H1 (cell line): Measurements from ENCODE around the gene CNTROB. TPM values are rescaled to one million over a fixed set of nuclear protein-coding genes. Genes with fewer than 3 reads are reported as not detected.
A peak's percentile ranks its signal among the peaks of the same experiment; 100 is the strongest.

Experiments
- BCL11A ChIP-seq, 2 experiments: IDR thresholded peaks; one replicate each; pipeline ENCODE4 v1.6.1; 2011; ENCODE audit warnings: low read depth in 2 of 2, low read length in 2 of 2, mild to moderate bottlenecking in 2 of 2
- BRCA1 ChIP-seq: IDR thresholded peaks from 2 replicates; pipeline ENCODE4 v1.6.1; 2012; ENCODE audit warnings: low read depth, low read length, improper control_type of control experiment
- CBX5 ChIP-seq: fragments of 300-800, 300-1000 bp; sonication (generic); IDR thresholded peaks from 2 replicates; pipeline ENCODE4 v1.7.1; 2016; ENCODE audit warnings: antibody characterized with exemption, low read length, low read depth
- CHD1 ChIP-seq: IDR thresholded peaks from 2 replicates; pipeline ENCODE4 v1.6.1; 2012; ENCODE audit warnings: low read depth, low read length, improper control_type of control experiment
- CHD2 ChIP-seq: IDR thresholded peaks from 2 replicates; pipeline ENCODE4 v1.6.1; 2012; ENCODE audit warnings: low read length, improper control_type of control experiment
- CREB1 ChIP-seq: IDR thresholded peaks from 2 replicates; pipeline ENCODE4 v1.6.1; 2012; ENCODE audit warnings: inconsistent platforms
- CTBP2 ChIP-seq: IDR thresholded peaks from 2 replicates; pipeline ENCODE4 v1.7.0; 2011; ENCODE audit warnings: borderline replicate concordance, mild to moderate bottlenecking, moderate library complexity, mixed read lengths, low read length; ENCODE audit not compliant: insufficient read depth, insufficient read length
- E2F6 ChIP-seq: IDR thresholded peaks from 2 replicates; pipeline ENCODE4 v1.6.1; 2012; ENCODE audit warnings: inconsistent platforms
- EP300 ChIP-seq, 2 experiments: IDR thresholded peaks; 1 replicate in 1 of 2; 2 replicates in 1 of 2; pipeline ENCODE4 v1.6.1; 2011 to 2012; ENCODE audit warnings: low read depth in 2 of 2, low read length in 2 of 2, mild to moderate bottlenecking in 2 of 2, borderline replicate concordance in 1 of 2, inconsistent platforms in 1 of 2, moderate library complexity in 1 of 2
- KDM1A ChIP-seq: fragments of 200-600, 300-600 bp; sonication (generic); IDR thresholded peaks from 2 replicates; pipeline ENCODE4 v1.7.1; 2016; ENCODE audit warnings: mild to moderate bottlenecking, low read length, borderline replicate concordance
- KDM4A ChIP-seq: IDR thresholded peaks from one replicate; pipeline ENCODE4 v1.7.1; 2012; ENCODE audit warnings: low read depth, mild to moderate bottlenecking, moderate library complexity, low read length, inconsistent platforms; ENCODE audit not compliant: severe bottlenecking
- KDM5A ChIP-seq: fragments of 200-600 bp; IDR thresholded peaks from 2 replicates; pipeline ENCODE4 v1.7.1; 2012; ENCODE audit warnings: mild to moderate bottlenecking, low read length, inconsistent platforms, mixed read lengths
- NANOG ChIP-seq: IDR thresholded peaks from 2 replicates; pipeline ENCODE4 v1.6.1; 2011; ENCODE audit warnings: low read length, low read depth, mild to moderate bottlenecking, inconsistent platforms; ENCODE audit not compliant: insufficient read depth, poor library complexity, severe bottlenecking
- NRF1 ChIP-seq: IDR thresholded peaks from 2 replicates; pipeline ENCODE4 v1.6.1; 2011; ENCODE audit warnings: mild to moderate bottlenecking, low read depth, low read length, improper control_type of control experiment
- RAD21 ChIP-seq, 2 experiments: IDR thresholded peaks in 1 of 2; conservative IDR thresholded peaks in 1 of 2; 2 replicates each; pipeline ENCODE4 v1.6.1; 2011; ENCODE audit warnings: low read depth in 2 of 2, low read length in 2 of 2, improper control_type of control experiment in 1 of 2, inconsistent platforms in 1 of 2, mild to moderate bottlenecking in 1 of 2, moderate library complexity in 1 of 2
- RBBP5 ChIP-seq: IDR thresholded peaks from 2 replicates; pipeline ENCODE4 v1.7.1; 2012; ENCODE audit warnings: low read depth, mild to moderate bottlenecking, inconsistent platforms, low read length, moderate library complexity, borderline replicate concordance
- SAP30 ChIP-seq: fragments of 300-600 bp; sonication (generic); IDR thresholded peaks from 2 replicates; pipeline ENCODE4 v1.7.1; 2012; ENCODE audit warnings: low read length, moderate library complexity, mild to moderate bottlenecking, inconsistent platforms; ENCODE audit not compliant: insufficient read depth, insufficient replicate concordance
- SP1 ChIP-seq: IDR thresholded peaks from 2 replicates; pipeline ENCODE4 v1.6.1; 2011; ENCODE audit warnings: low read depth, low read length
- SUZ12 ChIP-seq: fragments of 200-600 bp; sonication (generic); IDR thresholded peaks from 2 replicates; pipeline ENCODE4 v1.6.1; 2012; ENCODE audit warnings: mild to moderate bottlenecking, inconsistent platforms, low read length, moderate library complexity, mixed read lengths
- TAF1 ChIP-seq: IDR thresholded peaks from 2 replicates; pipeline ENCODE4 v1.6.1; 2011; ENCODE audit warnings: mild to moderate bottlenecking, low read depth, low read length
- TAF7 ChIP-seq: optimal IDR thresholded peaks from 2 replicates; pipeline ENCODE3; 2011; ENCODE audit warnings: low read depth, mild to moderate bottlenecking, inconsistent platforms, low read length, moderate library complexity, borderline replicate concordance
- USF2 ChIP-seq: IDR thresholded peaks from 2 replicates; pipeline ENCODE4 v1.6.1; 2011; ENCODE audit warnings: low read length, improper control_type of control experiment
- polyA plus RNA-seq, 7 experiments: library from polyadenylated mRNA; depleted of rRNA in 3 of 7; stranded (reverse) in 5 of 7; unstranded in 2 of 7; fragments of >200 nt in 5 of 7; fragments of 200-250 nt in 2 of 7; gene quantifications; 1 replicate in 5 of 7; 2 replicates in 1 of 7; 4 replicates in 1 of 7; pipeline versions ENCODE4 v1.2.1 to v1.2.3, GENCODE V29; 2011 to 2013; ENCODE audit warnings: missing spikeins in 2 of 7, mixed read lengths in 2 of 7
- total RNA-seq: library from RNA; stranded (reverse); fragmentation: NEBNext Ultra II Directional; extraction: Animal tissue kit (Norgen Biotek cat#: 25700); gene quantifications from 2 replicates; pipeline ENCODE4 v1.2.1, GENCODE V29; 2021

The CNTROB gene
- total and polyA plus RNA-seq, 2 of the 8 experiments (the other 6 are each of a cell fraction or from before 2014, with no cell fraction given): 20.5 to 31.9 TPM

- TF ChIP-seq KDM4A: peak; percentile 76
- peak; percentile 68 for TF ChIP-seq SP1
- no peak; a peak in 1 of 4 replicates for TF ChIP-seq RAD21 (IDR thresholded peaks at IDR 0.05 in 1 of 2, conservative IDR thresholded peaks at IDR 0.05 in 1 of 2; ENCODE audit: low read depth in 2 of 2, low read length in 2 of 2)
- no peak for TF ChIP-seq USF2
- peak; percentile 94 for TF ChIP-seq CHD2
- peak in 1 of 2 experiments; percentile 23; a peak in 1 of 3 replicates for TF ChIP-seq EP300 (IDR thresholded peaks at IDR 0.05; ENCODE audit: borderline replicate concordance in 1 of 2, low read depth in 2 of 2, low read length in 2 of 2)
- no peak for TF ChIP-seq CTBP2
- peak; percentile 48; the same call in 1 of the 2 replicates for TF ChIP-seq RBBP5
- no peak for TF ChIP-seq SUZ12
- TF ChIP-seq KDM5A: no peak
- TF ChIP-seq CHD1: no peak
- no peak for TF ChIP-seq NANOG
- TF ChIP-seq CREB1: peak; percentile 68
- TF ChIP-seq SAP30: no peak
- TF ChIP-seq TAF1: peak; percentile 72
- TF ChIP-seq CBX5: no peak
- TF ChIP-seq BRCA1: no peak
- no peak for TF ChIP-seq NRF1
- TF ChIP-seq E2F6: peak; percentile 85
- TF ChIP-seq KDM1A: no peak
- no peak for TF ChIP-seq BCL11A (IDR thresholded peaks at IDR 0.05; ENCODE audit: low read depth in 2 of 2, low read length in 2 of 2)
- TF ChIP-seq TAF7: no peak
These were observed 9.0 kb upstream of the CNTROB start (continued) for GRCh38 chr17:7922845-7923628.
